Subcutaneous abdominal adipose tissue (tissue), 5 donors: Measurements from ENCODE around the gene PSAP.

Source experiments
- H3K27ac ChIP-seq: one replicate; pipeline ENCODE4 v1.7.0; 2013; ENCODE audit warnings: low read depth, mild to moderate bottlenecking, inconsistent platforms, low read length, moderate library complexity
- H3K27me3 ChIP-seq, 5 donors: one replicate each; pipeline ENCODE4 v1.7.0; 2013; ENCODE audit warnings: low read length in 5 of 5, inconsistent platforms in 1 of 5; ENCODE audit not compliant: control insufficient read depth in 5 of 5, insufficient read depth in 4 of 5
- H3K36me3 ChIP-seq, 5 donors: one replicate each; pipeline ENCODE4 v1.7.0; 2013; ENCODE audit warnings: low read length in 5 of 5; ENCODE audit not compliant: control insufficient read depth in 5 of 5, insufficient read depth in 5 of 5
- H3K4me1 ChIP-seq, 5 donors: one replicate each; pipeline ENCODE4 v1.7.0; 2013; ENCODE audit warnings: low read length in 5 of 5, mild to moderate bottlenecking in 3 of 5, moderate library complexity in 1 of 5; ENCODE audit not compliant: control insufficient read depth in 5 of 5, insufficient read depth in 5 of 5
- H3K4me3 ChIP-seq, 5 donors: one replicate each; pipeline ENCODE4 v1.7.0; 2013; ENCODE audit warnings: low read length in 5 of 5, low read depth in 1 of 5
- H3K9ac ChIP-seq, 5 donors: one replicate each; pipeline ENCODE4 v1.7.0; 2013; ENCODE audit warnings: low read length in 5 of 5, mild to moderate bottlenecking in 4 of 5, moderate library complexity in 3 of 5
- H3K9me3 ChIP-seq, 5 donors: one replicate each; pipeline ENCODE4 v1.7.0; 2013; ENCODE audit warnings: low read length in 5 of 5; ENCODE audit not compliant: control insufficient read depth in 5 of 5
- donor health status: healthy.
- donor health status: healthy.
- donor health status: healthy.
- donor health status: healthy.
- donor health status: healthy.

The PSAP gene

GRCh38 chr10:71802715-71803488, 48.1 kb downstream of the PSAP start:
- Histone ChIP-seq H3K4me1 (peaks cover 0 to 29% (median 4%) of the 10 kb centered on the region in 5 donors), H3K4me3 (no peak overlapping the region), H3K9ac (no peak overlapping the region), H3K9me3 (no peaks in the 10 kb centered on the region), H3K27ac (no peak overlapping the region), H3K27me3 (peaks cover 0 to 4% (median 0%) of the 10 kb centered on the region in 5 donors), H3K36me3 (no peaks in the 10 kb centered on the region)

- Histone ChIP-seq H3K36me3 (no peaks in the 10 kb centered on the region), H3K4me1 (peaks cover 0 to 31% (median 4%) of the 10 kb centered on the region in 5 donors), H3K27me3 (peaks cover 0 to 4% (median 0%) of the 10 kb centered on the region in 5 donors), H3K4me3 (no peak overlapping the region), H3K27ac (no peak overlapping the region), H3K9me3 (no peaks in the 10 kb centered on the region), H3K9ac (no peak overlapping the region)
Measured at GRCh38 chr10:71802235-71802634, 48.8 kb downstream of the PSAP start.

GRCh38 chr10:71801361-71801760, 49.7 kb downstream of the PSAP start:
- Histone ChIP-seq H3K9ac (no peak overlapping the region), H3K4me1 (peaks cover 0 to 31% (median 4%) of the 10 kb centered on the region in 5 donors), H3K27me3 (peaks cover 0 to 4% (median 0%) of the 10 kb centered on the region in 5 donors), H3K9me3 (no peaks in the 10 kb centered on the region), H3K4me3 (no peak overlapping the region), H3K27ac (no peak overlapping the region), H3K36me3 (no peaks in the 10 kb centered on the region)

GRCh38 chr10:71799608-71800453, 51.2 kb downstream of the PSAP start:
- Histone ChIP-seq H3K27me3 (no peaks in the 10 kb centered on the region), H3K27ac (no peak overlapping the region), H3K9ac (no peak overlapping the region), H3K9me3 (no peaks in the 10 kb centered on the region), H3K36me3 (no peaks in the 10 kb centered on the region), H3K4me1 (peaks cover 0 to 19% (median 4%) of the 10 kb centered on the region in 5 donors), H3K4me3 (no peak overlapping the region)

GRCh38 chr10:71799112-71799511, 51.9 kb downstream of the PSAP start:
- peaks cover 0 to 15% (median 4%) of the 10 kb centered on the region in 5 donors for H3K4me1 ChIP-seq
- H3K27me3 ChIP-seq, result no peaks in the 10 kb centered on the region
- no peaks in the 10 kb centered on the region for H3K9me3 ChIP-seq
- H3K36me3 ChIP-seq, result no peaks in the 10 kb centered on the region
- no peak overlapping the region for H3K4me3 ChIP-seq
- H3K9ac ChIP-seq, result no peak overlapping the region
- H3K27ac ChIP-seq, result no peak overlapping the region

GRCh38 chr10:71798308-71798624, 52.8 kb downstream of the PSAP start:
- Histone ChIP-seq H3K27ac (no peak overlapping the region), H3K36me3 (no peaks in the 10 kb centered on the region), H3K9me3 (no peaks in the 10 kb centered on the region), H3K27me3 (no peaks in the 10 kb centered on the region), H3K4me1 (peaks cover 0 to 15% (median 4%) of the 10 kb centered on the region in 5 donors), H3K9ac (no peak overlapping the region), H3K4me3 (no peak overlapping the region)

GRCh38 chr10:71797533-71798307, 53.3 kb downstream of the PSAP start:
- no peaks in the 10 kb centered on the region for H3K9me3 ChIP-seq
- peaks cover 0 to 15% (median 4%) of the 10 kb centered on the region in 5 donors for H3K4me1 ChIP-seq
- H3K9ac ChIP-seq, result no peak overlapping the region
- H3K27me3 ChIP-seq, result no peaks in the 10 kb centered on the region
- H3K36me3 ChIP-seq, result no peaks in the 10 kb centered on the region
- no peak overlapping the region for H3K4me3 ChIP-seq
- H3K27ac ChIP-seq, result no peak overlapping the region

GRCh38 chr10:71796749-71797405, 54.2 kb downstream of the PSAP start:
- Histone ChIP-seq H3K9me3 (no peaks in the 10 kb centered on the region), H3K4me3 (no peak overlapping the region)

GRCh38 chr10:71795248-71795647, 55.8 kb downstream of the PSAP start:
- Histone ChIP-seq H3K27ac (no peak overlapping the region), H3K9ac (no peak overlapping the region), H3K36me3 (no peaks in the 10 kb centered on the region), H3K4me1 (peaks cover 0 to 8% (median 4%) of the 10 kb centered on the region in 5 donors), H3K9me3 (no peaks in the 10 kb centered on the region), H3K27me3 (no peaks in the 10 kb centered on the region), H3K4me3 (no peak overlapping the region)

More at GRCh38 chr10:71796749-71797405, 54.2 kb downstream of the PSAP start:
- H3K9ac ChIP-seq, result no peak overlapping the region
- peaks cover 0 to 11% (median 4%) of the 10 kb centered on the region in 5 donors for H3K4me1 ChIP-seq
- no peaks in the 10 kb centered on the region for H3K27me3 ChIP-seq
- no peaks in the 10 kb centered on the region for H3K36me3 ChIP-seq
- no peak overlapping the region for H3K27ac ChIP-seq
